ENCODE measurements around the gene BTN2A1.

GRCh38 chr6:26495281-26495680 lies 37.5 kb downstream of the BTN2A1 start:
- no peak for TF ChIP-seq ZNF274 (IDR thresholded peaks at IDR 0.05; ENCODE audit: low read depth, low read length)
- no peak for TF ChIP-seq SUZ12 (IDR thresholded peaks at IDR 0.05; ENCODE audit: extremely low read depth, insufficient read depth, insufficient read length)
- no peak for TF ChIP-seq YY1 (IDR thresholded peaks at IDR 0.05; ENCODE audit: insufficient read depth, insufficient read length)
